ENCODE results near the gene CPEB4.

GRCh38 chr5:173903396-173904140 is 15.4 kb downstream of the CPEB4 start:
- no peak for TF ChIP-seq EZH2phosphoT487 (IDR thresholded peaks at IDR 0.05; ENCODE audit: insufficient read depth, low read depth)
- no peak for TF ChIP-seq EZH2 (IDR thresholded peaks at IDR 0.05; ENCODE audit: insufficient read depth, poor library complexity, severe bottlenecking)

Measured in GM23248 (cell line).